HG03558 (cell line): ENCODE results near the gene GPR83.
"Not testable (repeated sequence)": the region's sequence is repeated elsewhere in the genome, so short reads cannot be mapped to it uniquely, and the experiment has no call there.

ENCODE experiments used
- ATAC-seq: cut with Tn5 transposase; IDR thresholded peaks from one replicate; pipeline ENCODE4 v1.9.1; 2021; ENCODE audit warnings: moderate number of reproducible peaks; ENCODE audit not compliant: unreplicated experiment; ENCODE audit errors: extremely low read depth

The GPR83 gene

DNA sequence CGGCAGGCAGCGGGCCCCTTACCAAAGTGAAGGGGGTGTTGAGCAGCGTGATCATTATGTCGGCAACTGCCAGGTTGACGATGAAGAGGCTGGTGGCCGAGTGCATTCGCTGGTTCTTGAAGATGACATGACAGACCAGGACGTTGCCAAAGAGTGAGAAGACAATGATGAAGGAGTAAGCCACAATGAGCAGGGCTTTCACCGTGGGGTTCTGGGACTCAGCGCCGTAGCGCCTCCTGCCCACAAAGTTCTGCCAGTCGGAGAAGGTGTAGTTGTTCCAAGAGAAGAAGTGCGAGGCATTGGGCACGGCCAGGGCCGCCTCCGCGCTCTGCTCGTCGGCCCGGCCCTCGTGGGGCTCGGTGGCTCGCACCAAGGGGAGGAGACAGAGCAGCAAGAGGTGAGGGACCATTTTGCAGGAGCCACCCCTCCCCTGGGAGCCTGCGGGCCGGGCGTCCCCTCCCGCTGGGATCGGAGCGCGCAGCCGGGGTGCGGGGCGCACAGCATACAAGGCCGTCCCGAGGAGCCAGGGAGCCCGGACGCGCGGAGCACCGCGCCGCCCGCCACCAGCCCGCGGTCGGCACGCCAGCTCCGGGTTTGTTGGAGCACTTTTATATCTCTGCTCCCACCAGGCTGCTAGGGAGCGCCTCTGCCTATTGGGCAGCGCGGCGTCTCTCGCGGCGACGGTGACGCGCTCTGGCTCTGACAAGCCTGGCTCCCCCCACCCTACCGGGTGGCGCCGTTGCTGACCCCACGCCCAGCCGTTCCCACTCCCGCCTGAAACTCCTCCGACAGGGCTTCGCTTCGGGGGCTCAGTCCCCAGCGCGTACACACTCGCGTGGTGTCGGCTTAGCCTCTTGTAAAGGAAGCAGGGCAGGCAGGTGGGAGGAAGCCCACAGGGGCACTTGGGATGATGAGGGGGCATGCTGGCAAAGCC is at the start of gene GPR83:
Gene GPR83, minus strand, starts transcription at position 581 of the 934 bp plus-strand sequence. Its CDS starts 172 bp downstream, at position 409.
- no peak for ATAC-seq

DNA sequence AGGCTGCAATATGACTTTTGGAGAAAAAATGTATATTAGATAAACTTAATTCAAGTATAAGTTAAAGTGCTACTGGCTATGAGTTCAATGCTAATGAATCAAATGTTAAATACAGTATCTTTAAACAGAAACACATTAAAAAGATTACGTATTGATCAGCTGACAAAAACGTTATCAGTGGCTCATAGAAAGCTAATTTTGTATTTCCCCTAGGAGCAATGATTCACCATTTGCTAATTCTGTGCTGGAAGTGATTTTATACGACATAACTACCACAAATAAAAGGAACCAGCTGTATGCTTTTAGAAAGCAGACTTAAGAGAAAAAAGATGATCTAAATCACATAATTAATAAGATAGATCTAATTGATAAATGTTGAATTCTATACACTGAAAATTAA is 48.8 kb upstream of the GPR83 start:
- ATAC-seq, result no peak

- ATAC-seq, result no peak
Observed at GRCh38 chr11:94449437-94449836, 48.2 kb upstream of the GPR83 start.

DNA sequence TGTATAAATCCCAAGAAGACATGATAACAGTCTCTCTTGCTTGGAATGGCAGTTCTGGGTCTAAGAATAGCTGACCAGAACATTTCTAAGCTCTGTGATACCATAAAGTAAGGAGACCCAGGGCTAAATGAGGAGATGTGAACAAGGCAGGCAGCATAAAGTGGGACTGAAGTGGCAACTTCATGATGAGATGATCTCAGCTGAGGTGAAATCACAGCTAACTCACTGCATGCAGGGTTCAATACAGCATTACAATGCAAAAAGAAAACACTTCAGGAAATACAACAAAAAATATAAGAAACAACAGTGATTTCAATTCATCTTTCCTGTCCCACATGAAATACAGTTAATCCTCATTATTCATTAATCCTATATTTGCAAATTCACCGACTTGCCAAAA is 47.8 kb upstream of the GPR83 start:
- no peak for ATAC-seq

DNA sequence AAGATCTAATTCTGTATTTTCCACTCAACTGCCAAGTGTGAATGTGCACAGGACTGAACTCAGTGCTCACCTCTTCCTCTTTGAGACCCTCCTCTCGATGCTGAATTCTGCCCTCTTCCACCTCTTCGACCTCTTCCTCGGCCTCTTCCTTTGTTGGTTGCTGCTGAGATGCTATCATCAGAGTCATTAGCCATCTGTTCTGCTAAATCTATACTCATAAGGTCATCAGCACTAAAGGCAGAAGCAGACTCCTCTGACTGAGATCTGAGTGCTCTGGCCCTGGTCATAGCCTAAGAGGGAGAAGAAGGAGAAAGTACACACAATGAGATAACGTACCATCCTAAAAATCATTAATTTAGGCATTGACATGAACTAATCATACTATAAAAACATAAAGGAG is 45.9 kb upstream of the GPR83 start:
- no peak for ATAC-seq

- ATAC-seq, result no peak
Observed at GRCh38 chr11:94445641-94446040, 44.4 kb upstream of the GPR83 start.

- ATAC-seq, result no peak
Observed at GRCh38 chr11:94433049-94433448, 31.8 kb upstream of the GPR83 start.

DNA sequence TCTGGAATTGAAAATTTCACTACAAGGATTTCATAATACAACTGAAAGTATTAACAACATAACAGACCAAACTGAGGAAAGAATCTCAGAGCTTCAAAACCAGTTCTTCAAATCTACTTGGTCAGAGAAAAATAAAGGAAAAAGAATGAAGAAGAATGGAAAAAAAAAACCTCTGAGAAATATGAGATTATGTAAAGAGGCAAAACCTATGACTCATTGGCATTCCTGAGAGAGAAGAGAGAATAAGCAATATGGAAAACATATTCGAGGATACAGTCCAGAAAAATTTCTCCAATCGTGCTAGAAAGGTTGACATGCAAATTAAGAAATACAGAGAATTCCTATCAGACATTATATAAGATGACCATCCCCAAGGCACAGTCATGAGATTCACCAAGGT is 23.4 kb upstream of the GPR83 start:
- ATAC-seq, result no peak

- no peak for ATAC-seq
Observed at GRCh38 chr11:94424011-94424410, 22.8 kb upstream of the GPR83 start.

DNA sequence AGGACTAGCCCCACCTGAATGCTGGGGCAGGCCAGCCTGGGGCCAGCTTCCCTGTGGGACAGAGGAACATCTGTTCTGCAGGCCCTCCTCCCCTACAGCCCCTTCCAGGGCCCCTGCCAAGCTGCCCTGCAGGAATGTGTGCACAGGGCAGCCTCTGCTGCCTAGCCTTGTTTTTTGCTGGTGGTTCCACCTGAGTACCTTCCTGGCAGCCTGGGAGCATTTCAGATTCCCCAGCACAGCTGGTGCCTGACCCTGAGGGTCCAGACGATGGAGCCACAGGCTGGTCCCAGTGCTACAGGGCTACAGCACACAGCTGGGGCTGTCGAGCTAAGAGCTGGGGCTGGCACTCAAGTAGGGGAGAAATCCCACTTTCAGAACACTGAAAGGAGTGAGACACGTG is 22.3 kb upstream of the GPR83 start:
- ATAC-seq, result no peak

GRCh38 chr11:94418123-94418765 is 17.0 kb upstream of the GPR83 start:
- ATAC-seq, result no peak

- no peak for ATAC-seq
Observed at GRCh38 chr11:94417386-94417987, 16.3 kb upstream of the GPR83 start.

- ATAC-seq, result no peak
Observed at GRCh38 chr11:94405062-94405833, 4.0 kb upstream of the GPR83 start.

GRCh38 chr11:94402355-94402754 is 1.1 kb upstream of the GPR83 start:
- no peak for ATAC-seq

GRCh38 chr11:94401773-94402265 is 600 bp upstream of the GPR83 start:
- no peak for ATAC-seq

- ATAC-seq, result no peak
Observed at GRCh38 chr11:94400457-94400838, 771 bp downstream of the GPR83 start.

GRCh38 chr11:94400050-94400449 is 1.2 kb downstream of the GPR83 start:
- no peak for ATAC-seq

DNA sequence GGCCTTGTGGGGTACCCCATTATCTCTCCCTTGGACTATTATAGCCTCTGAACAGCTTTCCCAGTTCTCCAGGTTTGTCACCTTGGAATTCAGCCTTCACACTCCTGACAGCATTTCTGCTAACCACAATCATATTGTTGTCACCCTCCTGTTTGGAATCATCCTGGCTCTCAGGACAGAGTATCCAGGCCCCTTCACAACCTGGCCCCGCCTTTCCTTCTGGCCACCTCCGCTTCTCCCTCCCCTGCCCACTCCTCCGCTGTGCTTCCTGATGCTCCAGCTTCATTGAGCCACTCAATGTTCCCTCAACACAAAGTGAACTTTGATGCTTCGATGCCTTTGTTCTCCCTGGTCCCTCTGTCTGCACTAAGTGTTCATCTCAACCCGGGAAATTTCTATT is 3.1 kb downstream of the GPR83 start:
- no peak for ATAC-seq

GRCh38 chr11:94396282-94396681 is 4.9 kb downstream of the GPR83 start:
- no peak for ATAC-seq

- ATAC-seq, result not testable (repeated sequence)
Observed at GRCh38 chr11:94391937-94392336, 9.3 kb downstream of the GPR83 start.
